NCI-H748 (cell line): ENCODE data around the gene HHATL.

Experiments
- DNase-seq: peaks from one replicate; lab custom pipeline; 2025; ENCODE audit not compliant: unreplicated experiment; lab: John Stamatoyannopoulos, UW

HHATL gene

DNA sequence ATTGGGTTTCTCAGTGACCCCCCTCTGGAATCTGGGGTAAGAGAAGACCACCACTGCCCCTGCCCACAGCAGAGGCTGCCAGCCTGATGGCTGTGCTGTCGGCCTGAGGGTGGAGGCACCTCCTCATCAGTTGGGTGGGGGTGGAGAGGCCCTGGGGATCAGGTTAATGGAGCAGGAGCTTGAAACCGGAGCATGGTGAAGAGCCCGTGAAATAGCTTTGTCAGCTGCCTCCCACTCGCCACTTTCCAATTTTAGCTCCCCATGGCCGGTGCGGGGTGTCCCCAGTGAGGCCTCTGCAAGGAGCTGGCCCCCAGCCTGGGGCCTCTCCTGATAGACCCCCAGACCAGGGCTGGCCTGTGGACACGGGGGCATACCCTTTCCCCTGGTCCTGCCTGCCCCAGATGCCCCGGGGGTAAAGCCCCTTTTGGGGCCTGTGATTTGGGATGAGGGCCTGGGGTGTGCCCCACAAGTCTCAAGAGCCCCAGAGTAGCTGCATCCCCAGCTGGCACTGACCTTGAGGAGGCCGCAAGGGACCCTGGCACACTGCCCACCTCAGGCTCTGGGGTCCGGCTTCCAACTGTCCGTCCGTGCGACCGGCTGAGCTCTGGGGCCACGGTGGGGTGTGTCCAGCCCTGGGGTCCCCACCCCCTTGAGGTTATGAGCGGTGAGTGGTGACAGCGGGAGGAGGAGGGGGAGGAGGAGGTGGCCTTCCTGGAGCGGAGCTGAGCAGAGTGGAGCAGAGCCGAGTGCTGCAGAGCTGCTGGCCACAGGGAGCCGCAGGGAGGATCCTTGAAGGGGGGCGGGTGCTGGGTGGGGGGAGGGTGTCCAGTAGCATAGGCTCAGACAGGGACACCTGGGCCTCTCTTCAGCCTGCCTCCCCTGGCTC, at the start of gene HHATL:
HHATL (minus strand) TSS at position 733 of the 886 bp plus-strand sequence. CDS start 1,972 bp downstream, outside the sequence.
- DNase-seq = no peak

- no peak for DNase-seq
These were observed 49.0 kb upstream of the HHATL start for GRCh38 chr3:42751609-42752008.

- no peak for DNase-seq
These were observed 48.2 kb upstream of the HHATL start for GRCh38 chr3:42750834-42751233.

DNA sequence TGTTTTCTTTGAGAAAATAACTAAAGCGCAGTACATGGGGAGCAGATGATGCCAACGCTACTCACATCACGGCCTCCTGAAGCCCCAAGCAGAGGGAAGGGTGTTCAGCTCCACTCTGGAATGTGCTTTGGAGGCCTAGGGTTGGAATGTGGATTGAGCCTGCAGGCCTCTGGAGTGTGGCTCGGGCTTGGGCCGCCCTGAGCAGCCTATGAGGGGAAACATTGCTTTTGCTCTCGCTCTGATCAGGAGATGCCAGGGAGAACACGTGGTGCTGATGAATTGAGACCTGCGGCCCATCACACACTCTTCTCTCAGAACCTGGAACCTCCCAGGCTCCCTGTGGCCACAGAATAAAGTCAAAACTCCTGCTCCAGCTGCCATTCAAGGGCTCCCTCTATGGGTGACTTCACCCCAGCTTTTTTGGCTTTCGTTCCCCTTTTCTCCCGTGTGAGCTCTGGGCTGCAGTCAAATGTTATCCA, 47.2 kb upstream of the HHATL start:
- no peak for DNase-seq

DNA sequence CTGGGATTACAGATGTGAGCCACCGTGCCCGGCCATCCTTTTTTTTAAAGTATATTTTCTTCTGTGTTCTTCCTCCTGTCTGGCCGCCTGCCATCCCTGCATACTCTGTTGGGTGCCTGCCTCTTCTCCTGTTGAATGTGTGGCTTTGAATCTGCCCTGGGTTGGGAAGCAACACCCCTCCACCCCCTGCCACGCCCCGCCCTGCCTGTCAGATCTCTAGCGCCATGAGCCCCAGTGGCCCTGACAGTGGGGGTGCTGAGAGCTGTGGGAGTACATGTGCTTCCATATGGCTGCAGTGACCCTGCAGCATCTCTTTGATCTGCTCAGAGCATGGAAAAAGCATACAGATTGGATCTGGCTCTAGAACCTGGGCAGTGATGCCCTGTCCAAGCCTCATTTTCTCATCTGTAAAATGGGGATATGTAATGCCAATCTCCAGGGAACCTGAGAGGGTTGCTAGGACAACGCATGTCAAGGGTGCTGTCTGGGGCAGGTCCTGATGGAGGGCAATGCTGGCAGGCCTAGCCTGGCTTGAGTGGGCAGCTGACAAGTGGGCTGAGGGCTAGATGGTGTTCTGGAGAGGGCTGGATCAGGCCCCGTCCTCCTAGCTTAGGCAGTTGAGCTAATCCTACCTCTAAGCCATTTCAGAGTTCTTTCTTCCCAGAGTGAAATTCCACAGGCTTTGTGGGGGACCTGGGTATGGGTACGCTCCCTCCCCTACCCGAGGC, 46.6 kb upstream of the HHATL start:
- DNase-seq = no peak

GRCh38 chr3:42747581-42747980, 45.0 kb upstream of the HHATL start:
- DNase-seq = no peak

GRCh38 chr3:42746455-42747450, 44.2 kb upstream of the HHATL start:
- DNase-seq = no peak

DNA sequence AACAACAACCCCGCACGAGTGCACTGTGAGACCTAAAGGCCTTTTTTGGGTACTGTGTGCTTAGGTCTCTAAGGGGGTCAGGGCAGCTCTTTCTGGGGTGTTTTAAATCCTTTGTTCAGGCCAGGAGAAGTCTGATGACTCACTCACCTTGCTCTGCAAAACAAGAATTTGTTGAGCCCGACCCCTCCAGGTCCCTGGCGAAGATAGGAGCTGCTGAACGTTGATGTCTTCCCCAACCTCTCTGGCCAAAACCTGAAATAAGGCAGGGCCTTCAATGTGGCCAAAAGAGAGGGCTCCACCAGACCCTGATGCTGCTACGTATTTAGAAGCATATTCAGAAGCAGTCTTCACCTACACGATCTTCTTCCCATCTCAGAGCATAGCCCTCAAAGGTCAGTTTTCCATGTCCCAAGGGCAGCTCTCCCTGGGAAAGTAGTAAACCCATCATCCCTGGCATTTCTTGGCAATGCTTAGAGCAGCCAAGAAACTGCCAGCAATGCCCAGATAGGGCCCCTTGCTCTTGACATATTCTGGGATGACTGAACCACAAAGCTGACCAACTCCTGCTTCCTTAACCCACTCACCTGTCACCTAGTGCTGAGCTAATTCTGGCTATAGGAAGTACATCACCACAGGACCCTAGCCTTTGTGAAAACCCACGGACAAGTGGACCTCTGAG, 43.3 kb upstream of the HHATL start:
- no peak for DNase-seq

DNA sequence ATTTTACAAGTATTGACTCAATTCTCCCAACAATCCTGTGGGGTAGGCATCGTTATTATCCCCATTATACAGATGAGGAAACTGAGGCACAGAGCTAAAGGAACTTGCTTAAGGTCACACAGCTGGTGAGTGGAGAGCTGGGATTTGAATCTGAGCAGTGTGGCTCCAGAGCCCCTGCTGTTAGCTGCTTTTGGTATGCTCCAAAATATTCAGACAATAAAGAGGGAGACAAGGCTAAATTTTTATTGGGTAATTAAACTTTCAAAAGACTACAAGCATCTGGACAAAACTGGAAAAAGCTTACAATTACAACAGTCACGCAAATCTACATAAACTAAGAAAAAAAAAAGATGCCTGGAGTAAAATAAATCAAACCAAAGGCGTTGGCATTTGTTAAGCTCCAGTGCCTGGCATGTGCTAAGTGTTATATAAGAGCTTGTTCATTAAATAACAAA, 42.7 kb upstream of the HHATL start:
- no peak for DNase-seq

- DNase-seq = no peak
These were observed 40.8 kb upstream of the HHATL start for GRCh38 chr3:42743204-42743995.

DNA sequence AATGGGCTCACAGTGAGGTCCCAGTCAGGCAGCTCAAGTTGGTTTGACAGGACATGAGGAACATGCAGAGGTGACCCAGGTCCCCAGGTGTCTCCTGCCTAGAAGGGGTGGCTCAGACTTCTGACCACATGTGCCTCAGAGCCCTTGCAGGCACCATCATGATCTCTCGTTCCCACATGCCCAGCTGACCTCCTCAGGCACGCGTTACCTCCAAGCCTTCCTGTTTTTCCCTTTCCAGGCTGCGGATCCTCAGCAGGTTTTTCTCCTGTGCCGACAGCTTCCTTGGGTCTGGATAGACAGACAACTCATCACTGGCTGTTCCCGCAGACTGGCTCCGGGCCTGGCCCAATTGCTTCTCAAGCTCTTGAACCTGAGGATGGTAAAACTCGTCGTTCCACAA, 40.1 kb upstream of the HHATL start:
- no peak for DNase-seq

DNA sequence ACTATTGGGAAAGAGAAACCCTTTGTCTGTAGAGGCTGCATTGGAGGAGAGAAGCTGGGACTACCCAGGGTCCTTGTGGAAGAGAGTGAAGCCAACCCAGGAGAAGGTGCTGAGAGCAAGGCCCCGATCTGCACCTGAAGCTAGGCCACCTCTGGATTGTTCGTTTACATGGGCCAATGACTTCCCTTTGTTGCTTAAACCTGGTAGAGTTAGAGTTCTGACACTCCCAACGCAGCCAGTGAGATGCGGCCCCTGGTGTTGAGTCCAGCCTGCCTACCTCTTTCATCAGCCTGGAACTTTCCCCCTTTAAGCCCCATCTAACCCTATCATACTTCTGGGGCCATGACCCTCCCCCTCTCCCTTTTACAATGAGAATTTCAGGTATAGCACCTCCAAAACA, 39.7 kb upstream of the HHATL start:
- no peak for DNase-seq

GRCh38 chr3:42741796-42742195, 39.2 kb upstream of the HHATL start:
- no peak for DNase-seq

DNA sequence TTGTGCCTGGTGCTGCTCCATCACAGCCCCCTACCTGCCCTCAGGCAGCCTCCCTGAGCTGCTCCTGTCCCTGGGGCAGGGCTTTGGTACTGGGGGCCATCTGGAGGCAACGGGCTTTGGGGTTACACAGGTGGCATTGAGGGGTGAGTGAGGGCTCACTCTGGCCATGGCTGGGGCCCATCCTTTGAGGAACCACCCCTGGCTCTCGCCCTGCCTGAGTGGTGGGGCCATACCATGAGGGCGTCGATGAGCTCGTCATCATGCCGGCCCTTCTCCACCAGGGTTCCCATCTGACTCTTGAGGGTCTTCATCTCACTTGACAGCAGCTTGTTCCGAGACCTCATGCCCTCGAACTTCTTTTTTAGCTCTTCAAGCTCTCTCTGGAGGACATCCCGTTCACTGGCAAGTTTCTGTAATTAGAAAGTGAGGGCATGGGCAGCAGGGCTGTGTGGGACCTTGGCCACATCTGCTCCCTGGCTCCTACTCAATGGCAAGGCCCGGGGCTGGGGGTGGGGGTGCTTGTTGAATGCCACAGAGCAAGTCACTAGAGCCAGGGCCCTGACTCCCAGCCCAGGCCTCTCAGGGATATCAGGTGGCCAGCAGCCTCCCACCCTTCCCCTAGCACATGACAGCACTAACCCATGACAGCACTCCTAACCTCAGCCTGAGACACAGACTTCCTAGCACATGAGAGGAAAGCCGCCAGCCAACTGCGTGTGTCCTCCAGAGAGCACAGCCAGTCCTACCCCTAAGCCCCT, 37.0 kb upstream of the HHATL start:
- no peak for DNase-seq

DNA sequence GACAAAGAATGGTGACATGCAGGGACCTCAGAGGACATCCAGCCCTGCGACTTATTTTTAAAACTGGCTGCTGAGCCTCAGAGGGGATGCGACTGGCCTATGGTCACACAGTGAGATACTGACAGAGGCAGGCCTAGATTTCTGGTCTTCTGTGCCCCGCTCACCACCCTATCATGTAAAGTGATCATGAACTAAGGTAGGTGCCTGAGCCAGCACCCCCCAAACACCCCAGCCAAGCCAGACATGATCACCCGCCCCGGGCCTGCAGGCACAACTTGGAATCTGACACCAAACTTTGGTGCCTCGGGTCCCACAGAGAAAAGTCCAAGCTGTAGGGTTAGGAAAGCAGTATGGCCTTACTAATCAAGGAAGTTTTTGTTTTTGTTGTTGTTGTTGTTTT, 33.9 kb upstream of the HHATL start:
- DNase-seq = no peak

GRCh38 chr3:42736081-42736480, 33.5 kb upstream of the HHATL start:
- no peak for DNase-seq

- no peak for DNase-seq
These were observed 33.0 kb upstream of the HHATL start for GRCh38 chr3:42735615-42736014.

- no peak for DNase-seq
These were observed 32.4 kb upstream of the HHATL start for GRCh38 chr3:42735019-42735418.
